ENCODE data around the gene HAUS6.

DNA sequence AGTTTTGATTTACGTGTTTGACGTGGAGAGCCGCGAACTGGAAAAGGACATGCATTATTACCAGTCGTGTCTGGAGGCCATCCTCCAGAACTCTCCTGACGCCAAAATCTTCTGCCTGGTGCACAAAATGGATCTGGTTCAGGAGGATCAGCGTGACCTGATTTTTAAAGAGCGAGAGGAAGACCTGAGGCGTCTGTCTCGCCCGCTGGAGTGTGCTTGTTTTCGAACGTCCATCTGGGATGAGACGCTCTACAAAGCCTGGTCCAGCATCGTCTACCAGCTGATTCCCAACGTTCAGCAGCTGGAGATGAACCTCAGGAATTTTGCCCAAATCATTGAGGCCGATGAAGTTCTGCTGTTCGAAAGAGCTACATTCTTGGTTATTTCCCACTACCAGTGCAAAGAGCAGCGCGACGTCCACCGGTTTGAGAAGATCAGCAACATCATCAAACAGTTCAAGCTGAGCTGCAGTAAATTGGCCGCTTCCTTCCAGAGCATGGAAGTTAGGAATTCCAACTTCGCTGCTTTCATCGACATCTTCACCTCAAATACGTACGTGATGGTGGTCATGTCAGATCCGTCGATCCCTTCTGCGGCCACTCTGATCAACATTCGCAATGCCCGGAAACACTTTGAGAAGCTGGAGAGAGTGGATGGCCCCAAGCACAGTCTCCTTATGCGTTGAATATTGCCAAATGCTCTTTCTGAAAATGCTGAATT is 52.6 kb downstream of the HAUS6 start:
- TF ChIP-seq, protein P1, sequence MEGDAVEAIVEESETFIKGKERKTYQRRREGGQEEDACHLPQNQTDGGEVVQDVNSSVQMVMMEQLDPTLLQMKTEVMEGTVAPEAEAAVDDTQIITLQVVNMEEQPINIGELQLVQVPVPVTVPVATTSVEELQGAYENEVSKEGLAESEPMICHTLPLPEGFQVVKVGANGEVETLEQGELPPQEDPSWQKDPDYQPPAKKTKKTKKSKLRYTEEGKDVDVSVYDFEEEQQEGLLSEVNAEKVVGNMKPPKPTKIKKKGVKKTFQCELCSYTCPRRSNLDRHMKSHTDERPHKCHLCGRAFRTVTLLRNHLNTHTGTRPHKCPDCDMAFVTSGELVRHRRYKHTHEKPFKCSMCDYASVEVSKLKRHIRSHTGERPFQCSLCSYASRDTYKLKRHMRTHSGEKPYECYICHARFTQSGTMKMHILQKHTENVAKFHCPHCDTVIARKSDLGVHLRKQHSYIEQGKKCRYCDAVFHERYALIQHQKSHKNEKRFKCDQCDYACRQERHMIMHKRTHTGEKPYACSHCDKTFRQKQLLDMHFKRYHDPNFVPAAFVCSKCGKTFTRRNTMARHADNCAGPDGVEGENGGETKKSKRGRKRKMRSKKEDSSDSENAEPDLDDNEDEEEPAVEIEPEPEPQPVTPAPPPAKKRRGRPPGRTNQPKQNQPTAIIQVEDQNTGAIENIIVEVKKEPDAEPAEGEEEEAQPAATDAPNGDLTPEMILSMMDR (IDR thresholded peaks at IDR 0.05): no peak
- TF ChIP-seq POLR2A (IDR thresholded peaks at IDR 0.05): no peak

Measured in uterus (tissue), 2 donors.